Activated naive CD4-positive, alpha-beta T cell treated with anti-CD3 and anti-CD28 coated beads, Interleukin-2, amount 10 ng/mL, durations not matched to agents 7 days and 5 days (primary cell): ENCODE measurements around the gene TAF4B.
"Not testable (repeated sequence)": the region's sequence is repeated elsewhere in the genome, so short reads cannot be mapped to it uniquely, and the experiment has no call there.

ENCODE experiments used
- CTCF ChIA-PET: fragments of 350-600 bp; sonication (Branson Sonifier 250); formaldehyde crosslinking; loops from one replicate; lab custom pipeline; 2021; ENCODE audit warnings: antibody characterized with exemption; lab: Charles Lee
- DNase-seq: peaks from one replicate; pipeline ENCODE4 v3.0.0-alpha.2; 2020
- H3K27ac Mint-ChIP-seq: one replicate; pipeline ENCODE4 v1.8.0; 2021; ENCODE audit warnings: mild to moderate bottlenecking, moderate library complexity, mixed read lengths
- H3K27me3 Mint-ChIP-seq: one replicate; pipeline ENCODE4 v1.8.0; 2021; ENCODE audit warnings: mild to moderate bottlenecking, mixed read lengths
- H3K36me3 Mint-ChIP-seq: one replicate; pipeline ENCODE4 v1.8.0; 2021; ENCODE audit warnings: mixed read lengths
- H3K4me1 Mint-ChIP-seq: one replicate; pipeline ENCODE4 v1.8.0; 2021; ENCODE audit warnings: mixed read lengths
- H3K4me3 Mint-ChIP-seq: one replicate; pipeline ENCODE4 v1.8.0; 2021; ENCODE audit warnings: mild to moderate bottlenecking, moderate library complexity, mixed read lengths
- H3K9me3 Mint-ChIP-seq: one replicate; pipeline ENCODE4 v1.8.0; 2021; ENCODE audit warnings: mixed read lengths

Gene TAF4B

DNA sequence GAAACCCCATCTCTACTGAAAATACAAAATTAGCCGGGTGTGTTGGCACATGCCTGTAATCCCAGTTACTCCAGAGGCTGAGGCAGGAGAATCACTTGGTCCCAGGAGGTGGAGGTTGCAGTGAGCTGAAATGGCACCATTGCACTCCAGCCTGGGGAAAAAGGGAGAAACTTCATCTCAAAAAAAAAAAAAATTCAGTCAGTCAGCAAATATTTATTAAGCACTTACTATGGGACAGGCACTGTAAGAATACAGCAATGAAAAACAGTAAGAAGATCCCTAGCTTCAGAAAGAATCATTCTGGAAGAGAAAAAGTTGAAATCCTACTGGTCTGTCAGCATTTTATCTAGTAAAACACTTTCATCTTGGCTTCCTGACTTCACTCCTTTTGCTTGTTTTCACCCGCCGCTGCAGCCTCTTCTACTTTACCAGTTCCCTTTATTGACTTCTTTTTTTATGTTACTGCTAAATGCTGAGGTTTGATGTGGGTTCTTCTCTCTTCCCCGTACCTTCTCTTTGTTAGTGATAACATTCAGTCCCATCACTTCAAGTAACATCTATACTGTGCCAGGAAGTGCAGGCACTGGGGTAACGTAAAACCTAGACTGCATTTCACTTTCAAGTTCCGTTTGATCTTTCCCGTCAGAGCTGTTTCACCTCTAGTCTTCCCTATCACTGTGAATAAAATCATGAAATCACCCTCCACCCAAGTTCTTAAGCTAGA, 10.8 kb upstream of the TAF4B start:
- peak; percentile 71 for DNase-seq
- H3K27me3 Mint-ChIP-seq, result no peaks in the 10 kb centered on the region
- H3K4me3 Mint-ChIP-seq, result peak overlapping the region; percentile 33
- no peaks in the 10 kb centered on the region for H3K36me3 Mint-ChIP-seq
- CTCF ChIA-PET, result interaction anchor here (0.7 to 1.5 kb wide), 2 partner anchors 10 to 124 kb away, joined by 5 to 9 read pairs; partner anchors contain the start of gene TAF4B
- H3K27ac Mint-ChIP-seq, result peak overlapping the region; percentile 89
- no peaks in the 10 kb centered on the region for H3K9me3 Mint-ChIP-seq
- peaks cover 27% of the 10 kb centered on the region for H3K4me1 Mint-ChIP-seq

- CTCF ChIA-PET, result interaction anchor here (2.6 kb wide), 1 partner anchor 10 kb away, joined by 9 read pairs; no protein-coding TSS in a partner anchor
- Mint-ChIP-seq H3K27me3 (peaks cover 10% of the 10 kb centered on the region), H3K9me3 (no peaks in the 10 kb centered on the region), H3K36me3 (peaks cover 3% of the 10 kb centered on the region), H3K4me1 (peaks cover 38% of the 10 kb centered on the region), H3K4me3 (peak overlapping the region; percentile 96), H3K27ac (no peak overlapping the region)
- DNase-seq, result no peak
Observed at GRCh38 chr18:26225022-26225693, 1.1 kb upstream of the TAF4B start.

DNA sequence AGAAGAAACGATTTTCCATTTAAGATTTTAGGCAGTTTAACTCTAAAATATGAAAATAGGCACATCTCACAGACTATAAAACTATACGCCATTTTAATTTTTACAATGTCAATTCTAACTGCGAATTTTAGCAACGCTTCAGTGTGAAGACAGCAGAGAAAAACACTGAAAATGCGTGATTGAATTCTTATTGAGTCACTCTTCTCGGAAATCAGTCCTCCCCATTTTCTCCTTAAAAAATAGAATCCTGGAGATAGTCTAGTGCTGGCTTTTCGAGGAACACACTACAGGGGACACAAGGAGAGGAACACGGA, 373 bp upstream of the TAF4B start:
- H3K4me1 Mint-ChIP-seq, result peaks cover 43% of the 10 kb centered on the region
- H3K4me3 Mint-ChIP-seq, result peak overlapping the region; percentile 96
- DNase-seq, result no peak
- H3K27ac Mint-ChIP-seq, result peak overlapping the region; percentile 96
- peaks cover 10% of the 10 kb centered on the region for H3K27me3 Mint-ChIP-seq
- CTCF ChIA-PET, result interaction anchor here (2.6 kb wide), 1 partner anchor 10 kb away, joined by 9 read pairs; no protein-coding TSS in a partner anchor
- peaks cover 8% of the 10 kb centered on the region for H3K36me3 Mint-ChIP-seq
- H3K9me3 Mint-ChIP-seq, result no peaks in the 10 kb centered on the region

DNA sequence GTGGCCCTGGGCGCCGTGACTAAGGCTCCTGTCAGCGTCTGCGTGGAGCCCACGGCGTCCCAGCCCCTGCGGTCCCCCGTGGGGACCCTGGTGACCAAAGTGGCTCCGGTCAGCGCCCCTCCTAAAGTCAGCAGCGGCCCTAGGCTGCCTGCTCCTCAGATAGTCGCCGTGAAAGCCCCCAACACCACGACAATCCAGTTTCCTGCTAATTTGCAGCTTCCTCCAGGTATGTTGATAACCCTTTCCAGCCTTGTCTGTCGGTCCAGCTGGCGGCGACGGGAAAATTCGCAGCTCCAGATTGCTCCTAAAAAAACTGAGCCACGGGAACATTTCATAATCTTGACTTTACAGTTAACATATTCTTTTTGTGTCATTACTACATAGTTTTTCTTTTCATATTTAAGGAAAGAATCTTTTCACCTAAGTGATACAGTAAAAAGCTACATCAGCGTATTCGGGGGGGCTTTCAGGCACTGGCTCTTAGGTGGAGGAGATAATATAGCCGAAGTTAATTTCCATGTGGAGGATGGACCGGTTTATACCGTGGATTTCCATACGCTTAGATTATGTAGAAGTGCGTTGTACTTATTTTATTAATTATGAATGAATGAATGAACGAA, 916 bp downstream of the TAF4B start:
- Mint-ChIP-seq H3K27me3 (peaks cover 10% of the 10 kb centered on the region), H3K36me3 (peaks cover 13% of the 10 kb centered on the region), H3K4me1 (peaks cover 43% of the 10 kb centered on the region), H3K27ac (peak overlapping the region; percentile 96), H3K9me3 (peaks cover 2% of the 10 kb centered on the region), H3K4me3 (peak overlapping the region; percentile 96)
- CTCF ChIA-PET, result no interaction called here
- DNase-seq, result no peak

DNA sequence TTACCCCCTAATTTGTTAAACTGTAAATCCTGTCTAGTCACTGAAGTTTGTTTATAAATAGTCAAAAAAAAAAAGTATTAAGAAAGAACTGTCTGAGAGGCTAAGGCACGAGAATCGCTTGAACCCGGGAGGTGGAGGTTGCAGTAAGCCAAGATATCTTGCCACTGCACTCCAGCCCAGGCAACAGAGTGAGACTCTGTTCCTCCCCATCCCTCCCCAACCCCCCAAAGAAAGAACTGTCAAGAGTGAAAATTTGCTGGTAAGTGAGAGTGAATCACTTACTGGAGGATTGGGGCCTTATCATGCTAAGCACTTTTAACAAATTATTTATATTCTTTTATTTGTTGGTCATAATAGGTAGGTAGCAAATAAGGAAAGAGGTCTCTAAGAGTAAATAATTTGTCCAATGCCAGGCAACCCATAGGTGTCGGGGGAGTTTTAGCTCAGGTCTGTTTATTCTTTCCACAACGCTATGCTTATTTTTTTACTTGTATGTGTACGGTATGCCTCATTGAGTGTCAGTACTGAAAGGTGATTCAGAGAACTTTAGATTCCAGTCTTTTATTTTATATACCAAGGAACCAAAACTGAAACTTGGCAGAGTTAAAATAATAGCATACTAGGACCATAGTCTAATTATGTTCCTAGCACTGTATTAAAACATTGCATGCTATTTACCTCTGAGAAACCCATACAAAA, 2.5 kb downstream of the TAF4B start:
- H3K4me3 Mint-ChIP-seq, result peak overlapping the region; percentile 96
- peaks cover 8% of the 10 kb centered on the region for H3K27me3 Mint-ChIP-seq
- H3K27ac Mint-ChIP-seq, result no peak overlapping the region
- peaks cover 45% of the 10 kb centered on the region for H3K4me1 Mint-ChIP-seq
- no peak for DNase-seq
- peaks cover 16% of the 10 kb centered on the region for H3K36me3 Mint-ChIP-seq
- CTCF ChIA-PET, result no interaction called here
- peaks cover 2% of the 10 kb centered on the region for H3K9me3 Mint-ChIP-seq

DNA sequence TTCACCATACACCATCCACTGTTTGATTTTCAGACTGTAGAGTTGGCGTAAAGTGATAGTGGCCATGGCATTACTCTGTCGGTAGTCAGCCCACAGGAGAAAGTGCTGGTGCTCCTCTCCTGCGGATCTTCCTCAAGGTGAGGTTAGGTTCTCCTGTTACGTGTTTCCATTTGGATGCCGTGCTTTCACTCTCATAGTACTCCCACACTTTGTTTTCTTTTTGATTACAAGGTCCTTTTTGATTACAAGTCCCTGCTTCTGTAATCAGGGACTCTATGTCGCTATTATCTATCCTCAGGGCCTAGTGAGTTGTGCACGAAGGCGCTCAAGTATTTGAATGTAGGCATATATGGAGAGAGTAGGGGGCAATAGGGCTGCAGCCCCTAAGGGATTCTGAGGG, 4.3 kb downstream of the TAF4B start:
- peaks cover 41% of the 10 kb centered on the region for H3K4me1 Mint-ChIP-seq

GRCh38 chr18:26233208-26233607, 7.0 kb downstream of the TAF4B start:
- H3K9me3 Mint-ChIP-seq, result peaks cover 2% of the 10 kb centered on the region
- CTCF ChIA-PET, result no interaction called here
- no peak overlapping the region for H3K27ac Mint-ChIP-seq
- H3K36me3 Mint-ChIP-seq, result peaks cover 16% of the 10 kb centered on the region
- peaks cover 23% of the 10 kb centered on the region for H3K4me1 Mint-ChIP-seq
- DNase-seq, result no peak
- no peak overlapping the region for H3K4me3 Mint-ChIP-seq
- no peaks in the 10 kb centered on the region for H3K27me3 Mint-ChIP-seq

More for the DNA sequence above, 4.3 kb downstream of the TAF4B start:
- CTCF ChIA-PET, result no interaction called here
- Mint-ChIP-seq H3K27ac (peak overlapping the region; percentile 2), H3K9me3 (peaks cover 2% of the 10 kb centered on the region), H3K4me3 (no peak overlapping the region), H3K27me3 (peaks cover 4% of the 10 kb centered on the region), H3K36me3 (peaks cover 16% of the 10 kb centered on the region)
- DNase-seq, result no peak

DNA sequence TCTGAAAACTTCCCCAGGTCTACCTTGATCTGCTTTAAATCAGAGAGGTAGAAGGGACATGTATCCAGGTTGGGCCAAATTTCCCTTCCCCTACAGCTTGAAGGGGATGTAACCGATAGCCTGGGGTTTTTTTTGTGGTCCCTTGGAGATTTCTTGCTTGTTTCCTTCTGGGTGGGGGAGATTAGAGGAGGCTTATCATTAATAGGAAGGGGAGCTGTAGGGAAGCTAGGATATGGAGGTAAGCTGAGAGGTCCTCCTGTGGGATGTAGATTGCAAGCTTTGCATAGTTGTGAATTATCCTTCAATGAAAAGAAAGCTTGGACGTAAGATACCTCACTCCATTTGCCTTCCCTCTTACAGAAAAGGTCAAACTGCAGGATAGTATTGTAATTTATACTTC, 11.1 kb downstream of the TAF4B start:
- H3K9me3 Mint-ChIP-seq, result peaks cover 20% of the 10 kb centered on the region
- H3K27me3 Mint-ChIP-seq, H3K27ac Mint-ChIP-seq, CTCF ChIA-PET, H3K36me3 Mint-ChIP-seq, H3K4me3 Mint-ChIP-seq, H3K4me1 Mint-ChIP-seq, DNase-seq: not testable (repeated sequence)

DNA sequence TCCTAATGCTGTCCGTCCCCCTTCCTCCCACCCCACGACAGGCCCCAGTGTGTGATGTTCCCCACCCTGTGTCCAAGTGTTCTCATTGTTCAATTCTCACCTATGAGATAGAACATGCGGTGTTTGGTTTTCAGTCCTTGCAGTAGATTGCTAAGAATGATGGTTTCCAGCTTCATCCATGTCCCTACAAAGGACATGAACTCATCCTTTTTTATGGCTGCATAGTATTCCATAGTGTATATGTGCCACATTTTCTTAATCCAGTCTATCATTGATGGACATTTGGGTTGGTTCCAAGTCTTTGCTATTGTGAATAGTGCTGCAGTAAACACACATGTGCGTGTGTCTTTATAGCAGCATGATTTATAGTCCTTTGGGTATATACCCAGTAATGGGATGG, 12.5 kb downstream of the TAF4B start:
- H3K4me1 Mint-ChIP-seq, H3K4me3 Mint-ChIP-seq, CTCF ChIA-PET, H3K27ac Mint-ChIP-seq, H3K27me3 Mint-ChIP-seq, DNase-seq: not testable (repeated sequence)
- Mint-ChIP-seq H3K9me3 (peaks cover 32% of the 10 kb centered on the region), H3K36me3 (peaks cover 10% of the 10 kb centered on the region)

DNA sequence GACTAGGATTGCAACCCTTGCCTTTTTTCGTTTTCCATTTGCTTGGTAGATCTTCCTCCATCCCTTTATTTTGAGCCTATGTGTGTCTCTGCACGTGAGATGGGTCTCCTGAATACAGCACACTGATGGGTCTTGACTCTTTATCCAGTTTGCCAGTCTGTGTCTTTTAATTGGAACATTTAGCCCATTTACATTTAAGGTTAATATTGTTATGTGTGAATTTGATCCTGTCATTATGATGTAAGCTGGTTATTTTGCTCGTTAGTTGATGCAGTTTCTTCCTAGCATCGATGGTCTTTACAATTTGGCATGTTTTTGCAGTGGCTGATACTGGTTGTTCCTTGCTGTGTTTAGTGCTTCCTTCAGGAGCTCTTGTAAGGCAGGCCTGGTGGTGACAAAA, 16.1 kb downstream of the TAF4B start:
- H3K27ac Mint-ChIP-seq, H3K4me3 Mint-ChIP-seq, CTCF ChIA-PET, H3K4me1 Mint-ChIP-seq, DNase-seq, H3K27me3 Mint-ChIP-seq: not testable (repeated sequence)
- peaks cover 48% of the 10 kb centered on the region for H3K9me3 Mint-ChIP-seq
- peaks cover 16% of the 10 kb centered on the region for H3K36me3 Mint-ChIP-seq

GRCh38 chr18:26245434-26245833, 19.2 kb downstream of the TAF4B start:
- H3K4me3 Mint-ChIP-seq, H3K27me3 Mint-ChIP-seq, DNase-seq, CTCF ChIA-PET, H3K4me1 Mint-ChIP-seq, H3K27ac Mint-ChIP-seq: not testable (repeated sequence)
- Mint-ChIP-seq H3K9me3 (peaks cover 43% of the 10 kb centered on the region), H3K36me3 (peaks cover 14% of the 10 kb centered on the region)

DNA sequence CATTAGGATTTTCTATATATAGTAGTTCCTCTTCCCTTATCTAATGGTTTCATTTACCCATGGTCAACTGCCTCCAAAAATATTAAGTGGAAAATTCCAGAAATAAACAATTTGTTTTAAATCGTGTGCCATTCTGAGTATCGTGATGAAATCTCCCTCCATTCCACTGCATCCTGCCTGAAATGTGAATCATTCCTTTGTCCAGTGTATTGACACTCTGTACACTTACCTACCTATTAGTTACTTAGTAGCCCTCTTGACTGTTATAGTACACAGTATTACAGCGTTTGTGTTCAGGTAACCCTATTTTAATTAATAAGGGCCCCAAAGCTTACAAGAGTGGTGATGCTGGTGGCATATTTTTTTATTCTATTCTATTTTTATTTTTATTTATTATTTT, 26.2 kb downstream of the TAF4B start:
- Mint-ChIP-seq H3K9me3 (no peaks in the 10 kb centered on the region), H3K4me3 (no peak overlapping the region), H3K36me3 (no peaks in the 10 kb centered on the region), H3K27ac (no peak overlapping the region), H3K4me1 (peaks cover 3% of the 10 kb centered on the region), H3K27me3 (no peaks in the 10 kb centered on the region)
- CTCF ChIA-PET, result no interaction called here
- DNase-seq, result no peak

- CTCF ChIA-PET, H3K27ac Mint-ChIP-seq, H3K9me3 Mint-ChIP-seq: not testable (repeated sequence)
Observed at GRCh38 chr18:26254808-26255207, 28.6 kb downstream of the TAF4B start.

More at GRCh38 chr18:26254808-26255207, 28.6 kb downstream of the TAF4B start:
- not testable (repeated sequence) for H3K4me3 Mint-ChIP-seq, H3K27me3 Mint-ChIP-seq, DNase-seq, H3K4me1 Mint-ChIP-seq, H3K36me3 Mint-ChIP-seq
